ENCODE results near the gene OR11G2. TPM values are rescaled to one million over a fixed set of nuclear protein-coding genes. Genes with fewer than 3 reads are reported as not detected.
A peak's percentile ranks its signal among the peaks of the same experiment; 100 is the strongest.
"Not testable (repeated sequence)": the region's sequence is repeated elsewhere in the genome, so short reads cannot be mapped to it uniquely, and the experiment has no call there.

OR11G2 gene
- total and polyA plus RNA-seq, 8 donors = not detected

- H3K27ac ChIP-seq = no peak within 1 kb of the TSS
- no peaks in the 10 kb centered on the region for H3K27me3 ChIP-seq
- no peak within 1 kb of the TSS for H3K4me3 ChIP-seq
- H3K4me1 ChIP-seq = no peaks in the 10 kb centered on the region
- FAIRE-seq (no peak), DNase-seq (no peak), ATAC-seq (no peak)
- H3K9me3 ChIP-seq = no peaks in the 10 kb centered on the region
- no peaks in the 10 kb centered on the region for H3K36me3 ChIP-seq
- intact Hi-C loops (cut with DNase I) = no loop called here
- no peak for TF ChIP-seq CTCF (IDR thresholded peaks at IDR 0.05)
- WGBS, 2 donors = 16 to 32% methylated on average over 2 of the region's 2 CpGs
Measured at GRCh38 chr14:20223410-20223809, 32.7 kb downstream of the OR11G2 start, which contains the start of gene OR11H6. Gene OR11H6 (plus strand): TSS chr14:20223710. CDS start chr14:20223710, 0 bp downstream.

- ATAC-seq (no peak), FAIRE-seq (no peak), DNase-seq (no peak)
- H3K4me3 ChIP-seq = no peak within 1 kb of the TSS
- WGBS, 2 donors = 29 to 30% methylated on average over 1 of the region's 1 CpG
- no peaks in the 10 kb centered on the region for H3K27me3 ChIP-seq
- TF ChIP-seq CTCF (IDR thresholded peaks at IDR 0.05) = no peak
- no peak within 1 kb of the TSS for H3K27ac ChIP-seq
- H3K4me1 ChIP-seq = no peaks in the 10 kb centered on the region
- H3K36me3 ChIP-seq = no peaks in the 10 kb centered on the region
- H3K9me3 ChIP-seq = no peaks in the 10 kb centered on the region
- intact Hi-C loops (cut with DNase I) = no loop called here
Measured at GRCh38 chr14:20228681-20229080, 38.0 kb downstream of the OR11G2 start, which contains the start of gene OR11H7. Gene OR11H7 (plus strand): TSS chr14:20228981.

- H3K4me3 ChIP-seq; H3K4me1 ChIP-seq; FAIRE-seq; ATAC-seq; DNase-seq; H3K36me3 ChIP-seq; H3K27me3 ChIP-seq; H3K27ac ChIP-seq; intact Hi-C loops (cut with DNase I); H3K9me3 ChIP-seq: not testable (repeated sequence)
- WGBS, 2 donors = 71 to 77% methylated on average over 3 to 4 of the region's 4 CpGs
Measured at GRCh38 chr14:20235415-20235814, 44.7 kb downstream of the OR11G2 start.

- H3K27me3 ChIP-seq = no peaks in the 10 kb centered on the region
- H3K9me3 ChIP-seq = no peaks in the 10 kb centered on the region
- peak in 1 of 6 donors; percentile 2 for DNase-seq
- no peak overlapping the region for H3K4me3 ChIP-seq
- H3K36me3 ChIP-seq = no peaks in the 10 kb centered on the region
- WGBS, 2 donors = 50 to 52% methylated on average over 3 of the region's 3 CpGs
- H3K27ac ChIP-seq = no peak overlapping the region
- no peaks in the 10 kb centered on the region for H3K4me1 ChIP-seq
- no peak for FAIRE-seq
- intact Hi-C loops (cut with DNase I) = no loop called here
- peak in 2 of 4 donors; percentile 16 to 36 for TF ChIP-seq CTCF (IDR thresholded peaks at IDR 0.05)
- ATAC-seq = peak in 2 of 4 donors; percentile 71 to 73
Measured at GRCh38 chr14:20247646-20248246, 57.0 kb downstream of the OR11G2 start.

Other genes starting within 250 kb of the OR11G2 start
- gene OR4K15, start 215.3 kb upstream of the OR11G2 start, total RNA-seq = not detected
- not detected for gene OR4K15, start 215.3 kb upstream of the OR11G2 start, polyA plus RNA-seq
- gene OR4Q2, start 188.7 kb upstream of the OR11G2 start, total RNA-seq = not detected
- gene OR4Q2, start 188.7 kb upstream of the OR11G2 start, polyA plus RNA-seq = not detected
- gene OR4K14, start 171.6 kb upstream of the OR11G2 start, total RNA-seq = not detected
- not detected for gene OR4K14, start 171.6 kb upstream of the OR11G2 start, polyA plus RNA-seq
- not detected for gene OR4K13, start 154.9 kb upstream of the OR11G2 start, total RNA-seq
- gene OR4K13, start 154.9 kb upstream of the OR11G2 start, polyA plus RNA-seq = not detected
- gene OR4L1, start 130.9 kb upstream of the OR11G2 start, total RNA-seq = not detected
- gene OR4L1, start 130.9 kb upstream of the OR11G2 start, polyA plus RNA-seq = not detected
- not detected for gene OR4K17, start 80.2 kb upstream of the OR11G2 start, total RNA-seq
- not detected for gene OR4K17, start 80.2 kb upstream of the OR11G2 start, polyA plus RNA-seq
- gene OR4N5, start 52.1 kb upstream of the OR11G2 start, total RNA-seq = not detected
- not detected for gene OR4N5, start 52.1 kb upstream of the OR11G2 start, polyA plus RNA-seq
- gene OR11H6, start 32.8 kb downstream of the OR11G2 start, total RNA-seq = not detected
- not detected for gene OR11H6, start 32.8 kb downstream of the OR11G2 start, polyA plus RNA-seq
- not detected for gene OR11H7, start 38.1 kb downstream of the OR11G2 start, total RNA-seq
- gene OR11H7, start 38.1 kb downstream of the OR11G2 start, polyA plus RNA-seq = not detected
- gene OR11H4, start 48.4 kb downstream of the OR11G2 start, total RNA-seq = not detected
- not detected for gene OR11H4, start 48.4 kb downstream of the OR11G2 start, polyA plus RNA-seq
- gene TTC5, start 115.1 kb downstream of the OR11G2 start, total RNA-seq = 10 to 100 TPM in 1 of 6 donors, 1 to 10 TPM in 5; 6.9 to 12.9 (median 7.7) TPM
- gene TTC5, start 115.1 kb downstream of the OR11G2 start, polyA plus RNA-seq = 1 to 10 TPM; 3.7 to 5.1 TPM
- gene CCNB1IP1, start 142.4 kb downstream of the OR11G2 start, total RNA-seq = 10 to 100 TPM; 17.4 to 34.0 (median 25.0) TPM
- 10 to 100 TPM; 37.4 to 55.3 TPM for gene CCNB1IP1, start 142.4 kb downstream of the OR11G2 start, polyA plus RNA-seq
- 10 to 100 TPM in 3 of 6 donors, 1 to 10 TPM in 3; 6.1 to 12.5 (median 9.8) TPM for gene PARP2, start 152.7 kb downstream of the OR11G2 start, total RNA-seq
- 10 to 100 TPM; 10.7 to 21.8 TPM for gene PARP2, start 152.7 kb downstream of the OR11G2 start, polyA plus RNA-seq
- 10 to 100 TPM in 3 of 6 donors, 1 to 10 TPM in 3; 7.5 to 26.6 (median 9.6) TPM for gene TEP1, start 222.6 kb downstream of the OR11G2 start, total RNA-seq
- gene TEP1, start 222.6 kb downstream of the OR11G2 start, polyA plus RNA-seq = 10 to 100 TPM; 13.3 to 14.8 TPM
- under 1 TPM; 0.08 to 0.34 (median 0.13) TPM for gene KLHL33, start 245.3 kb downstream of the OR11G2 start, total RNA-seq
- gene KLHL33, start 245.3 kb downstream of the OR11G2 start, polyA plus RNA-seq = under 1 TPM; 0.12 to 0.15 TPM

Measured in pancreas (tissue), 10 donors.